ENCODE measurements around the gene SIM2.

SIM2 gene

GRCh38 chr21:36763305-36763704 is 64.4 kb downstream of the SIM2 start:
- no peak for DNase-seq

GRCh38 chr21:36765229-36765628 is 66.3 kb downstream of the SIM2 start:
- DNase-seq, result no peak

GRCh38 chr21:36766511-36766910 is 67.6 kb downstream of the SIM2 start:
- DNase-seq, result no peak

DNA sequence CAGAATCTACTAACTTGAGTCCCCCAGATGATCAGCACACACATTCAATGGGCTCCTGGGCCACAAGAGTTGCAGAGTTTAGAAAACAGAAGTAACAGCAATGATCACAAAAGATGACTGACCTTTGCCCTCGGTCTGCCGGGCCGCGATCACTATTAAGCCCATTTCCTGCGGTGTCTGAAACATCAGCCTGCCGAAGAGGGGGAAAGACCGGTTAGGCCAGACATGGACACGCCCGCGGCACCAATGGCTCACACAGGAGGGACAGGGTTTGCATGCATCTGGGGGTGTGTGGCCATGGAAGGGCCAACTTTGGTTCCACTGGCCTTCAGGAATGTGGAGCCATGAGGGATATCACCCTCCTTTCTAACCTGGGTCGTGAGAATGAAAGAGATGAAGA is 68.2 kb downstream of the SIM2 start:
- no peak for DNase-seq

GRCh38 chr21:36768496-36768895 is 69.6 kb downstream of the SIM2 start:
- no peak for DNase-seq

DNA sequence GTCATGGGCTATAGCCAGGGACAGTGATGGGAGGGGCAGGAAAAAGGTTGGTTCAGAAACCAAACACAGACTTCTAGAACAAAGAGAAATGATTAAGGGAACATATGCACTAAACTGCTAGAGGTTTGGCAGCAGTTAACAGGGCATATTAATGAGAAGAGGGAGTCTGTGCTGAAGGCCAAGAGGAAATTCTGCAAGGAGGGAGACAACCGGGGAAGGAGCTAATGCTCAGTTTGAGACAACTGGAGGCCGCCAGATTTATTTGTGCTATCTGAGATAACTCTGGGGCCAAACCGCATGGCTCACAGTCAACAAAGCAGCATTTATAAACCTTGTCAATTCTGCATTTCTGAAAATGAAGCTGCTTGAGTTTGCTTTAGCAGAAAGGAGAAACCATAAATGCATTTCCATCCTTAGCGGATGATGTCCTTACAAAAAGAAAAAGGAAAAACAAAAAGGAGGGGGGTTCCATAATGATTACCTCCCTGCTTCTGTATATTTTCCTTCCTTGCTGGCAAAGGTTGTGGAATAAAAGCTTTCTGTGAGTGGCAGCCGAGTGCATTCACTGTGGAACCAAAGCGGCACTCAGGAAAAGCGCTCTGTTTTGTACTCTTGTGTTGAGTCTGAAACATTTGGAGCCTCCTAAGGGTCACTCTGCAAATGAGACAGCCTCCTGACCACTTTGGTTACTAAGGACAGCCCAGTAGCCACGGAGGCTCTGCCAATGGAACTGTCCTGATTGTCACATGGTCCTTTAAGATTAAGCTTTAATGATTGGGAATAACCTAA is 70.3 kb downstream of the SIM2 start:
- no peak for DNase-seq

- DNase-seq, result no peak
Observed at GRCh38 chr21:36773117-36773516, 74.2 kb downstream of the SIM2 start.

- no peak for DNase-seq
Observed at GRCh38 chr21:36773995-36774394, 75.1 kb downstream of the SIM2 start.

- no peak for DNase-seq
Observed at GRCh38 chr21:36776981-36777617, 78.2 kb downstream of the SIM2 start.

- no peak for DNase-seq
Observed at GRCh38 chr21:36780861-36781260, 81.9 kb downstream of the SIM2 start.

- DNase-seq, result no peak
Observed at GRCh38 chr21:36783612-36784374, 84.9 kb downstream of the SIM2 start.

DNA sequence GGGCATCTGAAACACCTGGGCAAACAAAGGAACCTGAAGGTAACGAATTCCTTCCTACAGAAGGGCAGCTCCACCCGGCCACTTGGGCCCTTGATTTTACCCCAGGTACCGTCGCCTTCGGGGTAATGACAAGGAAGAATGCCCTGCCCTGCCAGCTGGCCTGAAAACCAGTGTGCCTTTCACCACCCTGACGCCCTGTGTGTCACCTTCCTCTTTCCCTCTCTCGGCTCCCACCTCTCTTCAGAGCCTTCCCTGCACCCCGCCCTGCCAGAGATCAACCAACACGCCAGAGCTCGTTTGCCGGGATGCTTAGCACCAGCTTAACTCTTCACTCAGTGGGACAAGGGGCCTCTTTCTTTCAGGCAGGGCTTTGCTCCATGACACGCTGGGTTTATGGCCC is 86.0 kb downstream of the SIM2 start:
- DNase-seq, result no peak

GRCh38 chr21:36785615-36786014 is 86.7 kb downstream of the SIM2 start:
- DNase-seq, result no peak

GRCh38 chr21:36786186-36786585 is 87.3 kb downstream of the SIM2 start:
- DNase-seq, result no peak

GRCh38 chr21:36788120-36788638 is 89.3 kb downstream of the SIM2 start:
- DNase-seq, result no peak

DNA sequence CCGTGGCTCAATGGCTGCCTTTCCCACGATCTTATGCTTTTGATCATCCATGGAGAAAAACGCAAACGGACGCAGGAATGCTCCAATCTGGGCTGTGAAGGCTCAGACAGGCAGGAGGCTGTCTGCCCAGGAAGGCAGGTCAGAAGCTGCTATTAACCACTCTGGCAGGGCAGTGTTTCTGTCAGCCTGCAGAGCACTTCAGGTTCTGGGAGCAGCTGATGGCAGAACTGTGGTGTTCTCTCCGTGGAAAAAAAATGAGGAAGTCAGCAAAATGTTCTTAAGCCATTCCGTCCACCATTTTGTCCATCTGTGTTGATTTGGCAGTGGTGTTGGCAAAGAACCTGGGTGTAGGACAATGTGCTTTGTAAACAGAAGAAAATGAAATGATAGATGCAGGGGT is 91.7 kb downstream of the SIM2 start:
- DNase-seq, result peak; percentile 43

DNA sequence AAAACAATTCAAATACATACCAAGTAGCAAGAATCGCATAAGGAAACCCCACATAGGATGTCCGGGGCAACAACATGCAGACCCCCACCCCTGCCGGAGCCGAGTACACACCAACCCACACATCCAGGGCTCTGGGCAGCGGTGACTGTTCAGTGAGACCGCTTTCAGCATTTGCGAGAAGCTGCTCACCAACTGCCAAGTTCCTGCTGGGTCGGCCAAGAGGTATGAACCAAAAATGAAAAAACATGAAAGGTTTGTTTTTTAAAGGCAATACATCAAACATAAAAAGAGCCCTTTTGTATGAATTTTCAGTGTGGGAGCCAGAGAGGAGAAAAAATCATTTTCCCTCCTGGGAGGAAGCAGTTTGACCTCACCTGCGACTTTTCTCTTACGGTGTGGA is 92.3 kb downstream of the SIM2 start:
- peak; percentile 35 for DNase-seq

- DNase-seq, result no peak
Observed at GRCh38 chr21:36791695-36792470, 93.0 kb downstream of the SIM2 start.

DNA sequence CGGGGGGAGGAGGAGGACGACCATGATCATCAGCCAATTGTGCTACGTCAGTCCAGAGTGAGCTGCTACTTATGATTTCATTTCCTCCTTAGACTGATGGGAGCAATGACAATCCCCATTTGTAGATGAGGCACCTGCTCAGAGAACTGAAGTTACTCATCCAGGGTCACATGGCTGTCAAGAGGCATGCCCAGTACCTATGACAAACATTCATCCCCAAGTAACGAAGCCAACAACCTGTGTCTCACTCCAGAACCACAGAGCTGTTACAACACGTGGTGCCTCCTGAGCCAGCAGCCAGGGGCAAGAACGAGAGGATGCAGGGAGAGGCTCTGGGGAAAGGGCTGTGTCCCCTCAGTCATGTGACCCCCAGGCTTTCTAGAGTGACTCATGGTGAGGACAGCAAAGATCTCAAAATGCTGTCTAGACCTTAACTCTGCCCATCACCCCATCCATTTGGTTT is 93.6 kb downstream of the SIM2 start:
- no peak for DNase-seq

GRCh38 chr21:36796070-36796469 is 97.2 kb downstream of the SIM2 start:
- no peak for DNase-seq

DNA sequence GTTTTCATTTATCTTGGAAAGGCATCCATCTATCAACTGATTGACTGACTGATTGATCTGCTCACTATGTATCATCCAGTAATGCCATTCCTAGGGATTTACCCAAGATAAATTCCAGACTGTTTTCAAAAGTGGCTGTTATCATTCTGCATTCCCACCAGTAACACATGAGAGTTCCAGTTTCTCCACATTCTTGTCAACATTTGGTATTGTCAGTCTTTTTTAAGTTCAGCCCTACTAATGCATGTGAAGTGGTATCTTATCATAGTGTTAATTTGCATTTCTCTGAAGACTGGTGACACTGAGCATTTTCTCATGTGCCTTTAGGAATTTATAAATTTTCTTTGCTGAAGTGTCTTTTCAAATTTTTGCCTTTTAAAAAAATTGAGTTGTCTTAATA is 99.6 kb downstream of the SIM2 start:
- no peak for DNase-seq
